Measurements from ENCODE around the gene SLC25A44.
"Not testable (repeated sequence)": the region's sequence is repeated elsewhere in the genome, so short reads cannot be mapped to it uniquely, and the experiment has no call there.

SLC25A44 gene

GRCh38 chr1:156204686-156205085 lies 10.8 kb downstream of the SLC25A44 start:
- DNase-seq (ENCODE audit: low read depth), result no peak

GRCh38 chr1:156211243-156211642 lies 17.3 kb downstream of the SLC25A44 start:
- DNase-seq (ENCODE audit: low read depth), result no peak

GRCh38 chr1:156212130-156212529 lies 18.2 kb downstream of the SLC25A44 start:
- DNase-seq (ENCODE audit: low read depth), result no peak

GRCh38 chr1:156212833-156213643 lies 19.1 kb downstream of the SLC25A44 start, which contains the start of gene PMF1:
Gene PMF1 (plus strand): TSS chr1:156213007. CDS start chr1:156213016, 9 bp downstream.
- peak; percentile 89 for DNase-seq (ENCODE audit: low read depth)

GRCh38 chr1:156213644-156213966 lies 19.7 kb downstream of the SLC25A44 start:
- DNase-seq (ENCODE audit: low read depth), result no peak

- DNase-seq (ENCODE audit: low read depth), result no peak
Observed at GRCh38 chr1:156214024-156214748, 20.3 kb downstream of the SLC25A44 start.

- DNase-seq (ENCODE audit: low read depth), result not testable (repeated sequence)
Observed at GRCh38 chr1:156216361-156217086, 22.6 kb downstream of the SLC25A44 start.

GRCh38 chr1:156217871-156218270 lies 24.0 kb downstream of the SLC25A44 start:
- DNase-seq (ENCODE audit: low read depth), result no peak

GRCh38 chr1:156220226-156220625 lies 26.3 kb downstream of the SLC25A44 start:
- no peak for DNase-seq (ENCODE audit: low read depth)

GRCh38 chr1:156221986-156222692 lies 28.2 kb downstream of the SLC25A44 start:
- DNase-seq (ENCODE audit: low read depth), result no peak

GRCh38 chr1:156225677-156226014 lies 31.7 kb downstream of the SLC25A44 start:
- no peak for DNase-seq (ENCODE audit: low read depth)

GRCh38 chr1:156226116-156226538 lies 32.2 kb downstream of the SLC25A44 start:
- no peak for DNase-seq (ENCODE audit: low read depth)

- no peak for DNase-seq (ENCODE audit: low read depth)
Observed at GRCh38 chr1:156226782-156227181, 32.9 kb downstream of the SLC25A44 start.

GRCh38 chr1:156228501-156228900 lies 34.6 kb downstream of the SLC25A44 start:
- no peak for DNase-seq (ENCODE audit: low read depth)

GRCh38 chr1:156229809-156230472 lies 36.0 kb downstream of the SLC25A44 start:
- no peak for DNase-seq (ENCODE audit: low read depth)

- DNase-seq (ENCODE audit: low read depth), result no peak
Observed at GRCh38 chr1:156230473-156230837, 36.6 kb downstream of the SLC25A44 start.

- DNase-seq (ENCODE audit: low read depth), result no peak
Observed at GRCh38 chr1:156232201-156232894, 38.4 kb downstream of the SLC25A44 start.

- DNase-seq (ENCODE audit: low read depth), result no peak
Observed at GRCh38 chr1:156233426-156234127, 39.7 kb downstream of the SLC25A44 start.

- no peak for DNase-seq (ENCODE audit: low read depth)
Observed at GRCh38 chr1:156236164-156236563, 42.3 kb downstream of the SLC25A44 start.

- no peak for DNase-seq (ENCODE audit: low read depth)
Observed at GRCh38 chr1:156238248-156238647, 44.3 kb downstream of the SLC25A44 start.
